ENCODE measurements around the gene SH3RF1.
"Not testable (repeated sequence)": the region's sequence is repeated elsewhere in the genome, so short reads cannot be mapped to it uniquely, and the experiment has no call there.

The SH3RF1 gene

GRCh38 chr4:169203278-169203677 lies 67.5 kb downstream of the SH3RF1 start:
- not testable (repeated sequence) for H3K27me3 ChIP-seq (ENCODE audit: control insufficient read depth in 1 of 2, insufficient read depth in 2 of 2, low read length in 2 of 2); H3K9me3 ChIP-seq (ENCODE audit: control insufficient read depth in 1 of 2, low read length in 2 of 2); H3K4me3 ChIP-seq (ENCODE audit: low read depth in 1 of 2, low read length in 2 of 2); H3K36me3 ChIP-seq (ENCODE audit: control insufficient read depth in 1 of 2, insufficient read depth in 2 of 2, low read length in 2 of 2); H3K9ac ChIP-seq (ENCODE audit: low read depth in 1 of 2, low read length in 2 of 2); H3K27ac ChIP-seq (ENCODE audit: low read depth, low read length)
- peaks cover 5 to 12% of the 10 kb centered on the region in 2 donors for H3K4me1 ChIP-seq (ENCODE audit: control insufficient read depth in 1 of 2, insufficient read depth in 2 of 2, low read length in 2 of 2)

GRCh38 chr4:169202878-169203277 lies 67.9 kb downstream of the SH3RF1 start:
- Histone ChIP-seq H3K27me3 (ENCODE audit: control insufficient read depth in 1 of 2, insufficient read depth in 2 of 2, low read length in 2 of 2) (no peaks in the 10 kb centered on the region), H3K36me3 (ENCODE audit: control insufficient read depth in 1 of 2, insufficient read depth in 2 of 2, low read length in 2 of 2) (no peaks in the 10 kb centered on the region), H3K4me1 (ENCODE audit: control insufficient read depth in 1 of 2, insufficient read depth in 2 of 2, low read length in 2 of 2) (peaks cover 5 to 12% of the 10 kb centered on the region in 2 donors), H3K9ac (ENCODE audit: low read depth in 1 of 2, low read length in 2 of 2) (no peak overlapping the region), H3K27ac (ENCODE audit: low read depth, low read length) (no peak overlapping the region), H3K9me3 (ENCODE audit: control insufficient read depth in 1 of 2, low read length in 2 of 2) (no peaks in the 10 kb centered on the region), H3K4me3 (ENCODE audit: low read depth in 1 of 2, low read length in 2 of 2) (no peak overlapping the region)

GRCh38 chr4:169202145-169202699 lies 68.5 kb downstream of the SH3RF1 start:
- no peak overlapping the region for H3K9ac ChIP-seq (ENCODE audit: low read depth in 1 of 2, low read length in 2 of 2)
- no peaks in the 10 kb centered on the region for H3K9me3 ChIP-seq (ENCODE audit: control insufficient read depth in 1 of 2, low read length in 2 of 2)
- no peaks in the 10 kb centered on the region for H3K27me3 ChIP-seq (ENCODE audit: control insufficient read depth in 1 of 2, insufficient read depth in 2 of 2, low read length in 2 of 2)
- H3K27ac ChIP-seq (ENCODE audit: low read depth, low read length), result no peak overlapping the region
- no peak overlapping the region for H3K4me3 ChIP-seq (ENCODE audit: low read depth in 1 of 2, low read length in 2 of 2)
- H3K4me1 ChIP-seq (ENCODE audit: control insufficient read depth in 1 of 2, insufficient read depth in 2 of 2, low read length in 2 of 2), result peaks cover 5 to 12% of the 10 kb centered on the region in 2 donors
- H3K36me3 ChIP-seq (ENCODE audit: control insufficient read depth in 1 of 2, insufficient read depth in 2 of 2, low read length in 2 of 2), result no peaks in the 10 kb centered on the region

- Histone ChIP-seq H3K27me3 (ENCODE audit: control insufficient read depth in 1 of 2, insufficient read depth in 2 of 2, low read length in 2 of 2) (no peaks in the 10 kb centered on the region), H3K36me3 (ENCODE audit: control insufficient read depth in 1 of 2, insufficient read depth in 2 of 2, low read length in 2 of 2) (no peaks in the 10 kb centered on the region), H3K9me3 (ENCODE audit: control insufficient read depth in 1 of 2, low read length in 2 of 2) (no peaks in the 10 kb centered on the region), H3K4me3 (ENCODE audit: low read depth in 1 of 2, low read length in 2 of 2) (no peak overlapping the region), H3K27ac (ENCODE audit: low read depth, low read length) (no peak overlapping the region), H3K9ac (ENCODE audit: low read depth in 1 of 2, low read length in 2 of 2) (no peak overlapping the region), H3K4me1 (ENCODE audit: control insufficient read depth in 1 of 2, insufficient read depth in 2 of 2, low read length in 2 of 2) (peaks cover 5 to 13% of the 10 kb centered on the region in 2 donors)
Observed at GRCh38 chr4:169201222-169202144, 69.3 kb downstream of the SH3RF1 start.

GRCh38 chr4:169200361-169201030 lies 70.3 kb downstream of the SH3RF1 start:
- Histone ChIP-seq H3K27ac (ENCODE audit: low read depth, low read length) (no peak overlapping the region), H3K27me3 (ENCODE audit: control insufficient read depth in 1 of 2, insufficient read depth in 2 of 2, low read length in 2 of 2) (no peaks in the 10 kb centered on the region), H3K4me3 (ENCODE audit: low read depth in 1 of 2, low read length in 2 of 2) (no peak overlapping the region), H3K9me3 (ENCODE audit: control insufficient read depth in 1 of 2, low read length in 2 of 2) (no peaks in the 10 kb centered on the region), H3K9ac (ENCODE audit: low read depth in 1 of 2, low read length in 2 of 2) (no peak overlapping the region), H3K4me1 (ENCODE audit: control insufficient read depth in 1 of 2, insufficient read depth in 2 of 2, low read length in 2 of 2) (peaks cover 5 to 16% of the 10 kb centered on the region in 2 donors), H3K36me3 (ENCODE audit: control insufficient read depth in 1 of 2, insufficient read depth in 2 of 2, low read length in 2 of 2) (no peaks in the 10 kb centered on the region)

- Histone ChIP-seq H3K4me1 (ENCODE audit: control insufficient read depth in 1 of 2, insufficient read depth in 2 of 2, low read length in 2 of 2) (peaks cover 5 to 16% of the 10 kb centered on the region in 2 donors), H3K27ac (ENCODE audit: low read depth, low read length) (no peak overlapping the region), H3K36me3 (ENCODE audit: control insufficient read depth in 1 of 2, insufficient read depth in 2 of 2, low read length in 2 of 2) (no peaks in the 10 kb centered on the region), H3K9ac (ENCODE audit: low read depth in 1 of 2, low read length in 2 of 2) (no peak overlapping the region), H3K9me3 (ENCODE audit: control insufficient read depth in 1 of 2, low read length in 2 of 2) (no peaks in the 10 kb centered on the region), H3K4me3 (ENCODE audit: low read depth in 1 of 2, low read length in 2 of 2) (no peak overlapping the region), H3K27me3 (ENCODE audit: control insufficient read depth in 1 of 2, insufficient read depth in 2 of 2, low read length in 2 of 2) (no peaks in the 10 kb centered on the region)
Observed at GRCh38 chr4:169199184-169199583, 71.6 kb downstream of the SH3RF1 start.

GRCh38 chr4:169198167-169198566 lies 72.6 kb downstream of the SH3RF1 start:
- no peaks in the 10 kb centered on the region for H3K9me3 ChIP-seq (ENCODE audit: control insufficient read depth in 1 of 2, low read length in 2 of 2)
- no peaks in the 10 kb centered on the region for H3K27me3 ChIP-seq (ENCODE audit: control insufficient read depth in 1 of 2, insufficient read depth in 2 of 2, low read length in 2 of 2)
- H3K9ac ChIP-seq (ENCODE audit: low read depth in 1 of 2, low read length in 2 of 2), result no peak overlapping the region
- no peak overlapping the region for H3K4me3 ChIP-seq (ENCODE audit: low read depth in 1 of 2, low read length in 2 of 2)
- peaks cover 5 to 16% of the 10 kb centered on the region in 2 donors for H3K4me1 ChIP-seq (ENCODE audit: control insufficient read depth in 1 of 2, insufficient read depth in 2 of 2, low read length in 2 of 2)
- H3K36me3 ChIP-seq (ENCODE audit: control insufficient read depth in 1 of 2, insufficient read depth in 2 of 2, low read length in 2 of 2), result no peaks in the 10 kb centered on the region
- no peak overlapping the region for H3K27ac ChIP-seq (ENCODE audit: low read depth, low read length)

- H3K4me1 ChIP-seq (ENCODE audit: control insufficient read depth in 1 of 2, insufficient read depth in 2 of 2, low read length in 2 of 2), result peaks cover 5 to 10% of the 10 kb centered on the region in 2 donors
- not testable (repeated sequence) for H3K9ac ChIP-seq (ENCODE audit: low read depth in 1 of 2, low read length in 2 of 2); H3K36me3 ChIP-seq (ENCODE audit: control insufficient read depth in 1 of 2, insufficient read depth in 2 of 2, low read length in 2 of 2); H3K9me3 ChIP-seq (ENCODE audit: control insufficient read depth in 1 of 2, low read length in 2 of 2); H3K4me3 ChIP-seq (ENCODE audit: low read depth in 1 of 2, low read length in 2 of 2); H3K27ac ChIP-seq (ENCODE audit: low read depth, low read length); H3K27me3 ChIP-seq (ENCODE audit: control insufficient read depth in 1 of 2, insufficient read depth in 2 of 2, low read length in 2 of 2)
Observed at GRCh38 chr4:169197206-169197605, 73.5 kb downstream of the SH3RF1 start.

DNA sequence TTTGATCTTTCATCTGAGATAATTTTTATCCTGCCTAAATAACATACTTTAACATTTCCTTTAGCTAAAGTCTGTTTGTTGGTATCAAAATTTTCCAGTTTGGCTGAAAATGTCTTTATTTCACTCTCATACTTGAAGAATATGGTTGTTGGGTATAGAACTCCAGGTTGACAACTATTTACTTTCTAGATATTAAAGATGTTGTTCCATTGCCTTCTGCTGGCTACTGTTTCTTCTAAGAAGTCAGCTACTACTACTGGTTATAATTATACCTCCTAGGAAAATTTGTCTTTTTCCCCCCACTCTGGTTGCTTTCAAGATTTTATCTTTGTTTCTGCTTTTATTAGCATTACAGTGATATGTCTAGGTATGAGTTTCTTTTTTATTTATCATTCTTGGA lies 75.7 kb downstream of the SH3RF1 start:
- no peaks in the 10 kb centered on the region for H3K36me3 ChIP-seq (ENCODE audit: control insufficient read depth in 1 of 2, insufficient read depth in 2 of 2, low read length in 2 of 2)
- H3K9ac ChIP-seq (ENCODE audit: low read depth in 1 of 2, low read length in 2 of 2), result no peak overlapping the region
- H3K4me3 ChIP-seq (ENCODE audit: low read depth in 1 of 2, low read length in 2 of 2), result no peak overlapping the region
- no peak overlapping the region for H3K27ac ChIP-seq (ENCODE audit: low read depth, low read length)
- no peaks in the 10 kb centered on the region for H3K9me3 ChIP-seq (ENCODE audit: control insufficient read depth in 1 of 2, low read length in 2 of 2)
- no peaks in the 10 kb centered on the region for H3K27me3 ChIP-seq (ENCODE audit: control insufficient read depth in 1 of 2, insufficient read depth in 2 of 2, low read length in 2 of 2)
- H3K4me1 ChIP-seq (ENCODE audit: control insufficient read depth in 1 of 2, insufficient read depth in 2 of 2, low read length in 2 of 2), result peaks cover 0 to 4% of the 10 kb centered on the region in 2 donors

GRCh38 chr4:169189968-169190367 lies 80.8 kb downstream of the SH3RF1 start:
- peaks cover 16 to 32% of the 10 kb centered on the region in 2 donors for H3K4me1 ChIP-seq (ENCODE audit: control insufficient read depth in 1 of 2, insufficient read depth in 2 of 2, low read length in 2 of 2)
- H3K27me3 ChIP-seq (ENCODE audit: control insufficient read depth in 1 of 2, insufficient read depth in 2 of 2, low read length in 2 of 2); H3K27ac ChIP-seq (ENCODE audit: low read depth, low read length); H3K36me3 ChIP-seq (ENCODE audit: control insufficient read depth in 1 of 2, insufficient read depth in 2 of 2, low read length in 2 of 2); H3K9me3 ChIP-seq (ENCODE audit: control insufficient read depth in 1 of 2, low read length in 2 of 2); H3K4me3 ChIP-seq (ENCODE audit: low read depth in 1 of 2, low read length in 2 of 2); H3K9ac ChIP-seq (ENCODE audit: low read depth in 1 of 2, low read length in 2 of 2): not testable (repeated sequence)

Data from duodenal mucosa (tissue), 2 donors.